HG03139 (cell line): Measurements from ENCODE around the gene RASA1.
A peak's percentile ranks its signal among the peaks of the same experiment; 100 is the strongest.

Experiments used
- ATAC-seq: cut with Tn5 transposase; IDR thresholded peaks from one replicate; pipeline ENCODE4 v1.9.1; 2021; ENCODE audit not compliant: unreplicated experiment

RASA1 gene

GRCh38 chr5:87400305-87400899 lies 132.7 kb downstream of the RASA1 start:
- ATAC-seq: peak; percentile 70

GRCh38 chr5:87401626-87402025 lies 133.9 kb downstream of the RASA1 start:
- no peak for ATAC-seq

GRCh38 chr5:87403409-87403808 lies 135.7 kb downstream of the RASA1 start:
- no peak for ATAC-seq

GRCh38 chr5:87403899-87404298 lies 136.2 kb downstream of the RASA1 start:
- no peak for ATAC-seq

- ATAC-seq: no peak
These were observed 136.7 kb downstream of the RASA1 start for GRCh38 chr5:87404359-87404758.

GRCh38 chr5:87405472-87406155 lies 137.9 kb downstream of the RASA1 start:
- no peak for ATAC-seq

- no peak for ATAC-seq
These were observed 140.5 kb downstream of the RASA1 start for GRCh38 chr5:87408204-87408603.

- ATAC-seq: no peak
These were observed 143.2 kb downstream of the RASA1 start for GRCh38 chr5:87410931-87411330.

GRCh38 chr5:87411586-87411972 lies 143.9 kb downstream of the RASA1 start:
- ATAC-seq: no peak

- ATAC-seq: no peak
These were observed 144.4 kb downstream of the RASA1 start for GRCh38 chr5:87411973-87412629.

- ATAC-seq: peak; percentile 99
These were observed 145.1 kb downstream of the RASA1 start, which contains the start of gene CCNH for GRCh38 chr5:87412630-87413342. Gene CCNH, minus strand, starts transcription at chr5:87412930. Its CDS starts 136 bp downstream, at chr5:87412794.

- no peak for ATAC-seq
These were observed 145.6 kb downstream of the RASA1 start for GRCh38 chr5:87413343-87413645.

- no peak for ATAC-seq
These were observed 150.8 kb downstream of the RASA1 start for GRCh38 chr5:87418506-87418905.

- ATAC-seq: no peak
These were observed 153.6 kb downstream of the RASA1 start for GRCh38 chr5:87421307-87421706.

- no peak for ATAC-seq
These were observed 156.1 kb downstream of the RASA1 start for GRCh38 chr5:87423755-87424154.

- no peak for ATAC-seq
These were observed 163.3 kb downstream of the RASA1 start for GRCh38 chr5:87430863-87431457.

GRCh38 chr5:87432460-87432859 lies 164.8 kb downstream of the RASA1 start:
- ATAC-seq: no peak

GRCh38 chr5:87433945-87434344 lies 166.3 kb downstream of the RASA1 start:
- ATAC-seq: no peak

- ATAC-seq: no peak
These were observed 166.8 kb downstream of the RASA1 start for GRCh38 chr5:87434461-87434860.

GRCh38 chr5:87435144-87435694 lies 167.5 kb downstream of the RASA1 start:
- ATAC-seq: no peak

- ATAC-seq: no peak
These were observed 170.0 kb downstream of the RASA1 start for GRCh38 chr5:87437724-87438123.
